SK-N-SH treated with all-trans-retinoic acid at 6 μM for 48 hours (cell line): ENCODE measurements around the gene MRPL11.

Experiments used
- ISL1 ChIP-seq: fragments of 250-450 bp; sonication (Bioruptor Pico); IDR thresholded peaks from 2 replicates; pipeline ENCODE4 v2.1.2; 2022; ENCODE audit warnings: mild to moderate bottlenecking, moderate library complexity
- ZC3H10 ChIP-seq: fragments of 250-450 bp; sonication (Bioruptor Pico); IDR thresholded peaks from 2 replicates; pipeline ENCODE4 v1.5.1; 2021; ENCODE audit warnings: mild to moderate bottlenecking, moderate library complexity
- ZFP3 ChIP-seq: fragments of 250-450 bp; sonication (Bioruptor Pico); IDR thresholded peaks from 2 replicates; pipeline ENCODE4 v1.5.0; 2020; ENCODE audit warnings: mild to moderate bottlenecking, moderate library complexity
- TF ChIP-seq, protein P1 (sequence below): fragments of 250-450 bp; sonication (Bioruptor Pico); IDR thresholded peaks from 2 replicates; pipeline ENCODE4 v1.8.0; 2020; ENCODE audit warnings: mild to moderate bottlenecking, moderate library complexity, borderline replicate concordance

DNA sequence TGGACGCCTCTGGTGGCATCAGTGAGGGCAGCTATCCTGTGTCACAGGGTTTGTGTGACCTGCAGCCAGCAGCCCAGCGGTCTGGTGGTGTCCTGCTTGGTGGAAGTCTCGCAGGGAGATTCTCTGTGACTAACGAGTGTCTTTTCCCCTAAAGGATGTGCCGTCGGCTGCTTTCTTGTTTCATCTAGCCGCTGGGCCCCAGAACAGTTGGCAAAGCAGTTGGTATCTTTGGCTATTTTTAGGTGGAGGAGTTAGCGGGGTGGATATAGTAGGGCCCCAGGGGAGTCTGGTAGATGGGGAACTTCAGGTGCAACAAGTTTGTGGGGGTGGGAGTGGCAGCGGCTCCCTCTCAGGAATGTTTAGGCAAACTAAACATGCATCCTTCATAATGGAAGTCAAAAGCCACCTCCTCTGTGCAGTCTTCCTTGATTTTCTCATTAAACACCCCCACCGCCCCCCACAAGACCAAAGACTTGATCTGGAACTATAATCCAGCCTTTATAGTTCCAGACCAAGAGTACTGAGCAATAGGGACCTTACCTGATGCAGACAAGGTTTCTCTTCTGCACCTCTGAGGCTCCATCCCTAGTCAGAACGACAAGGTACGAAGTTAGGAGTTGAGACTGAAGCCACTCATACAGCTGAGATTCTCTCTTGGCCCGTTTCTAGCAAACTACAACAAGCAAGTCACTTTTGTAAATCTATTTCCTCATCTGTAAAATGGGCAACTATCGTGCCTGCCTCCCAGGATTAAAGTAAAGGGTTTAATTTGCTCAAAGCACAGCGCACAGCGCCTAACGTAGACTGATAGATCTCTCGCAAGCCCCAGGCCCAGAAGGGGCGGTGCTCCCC lies 27.0 kb upstream of the MRPL11 start:
- TF ChIP-seq ZC3H10 (CRISPR knock-in tag) (no peak), ISL1 (CRISPR knock-in tag) (no peak), ZFP3 (no peak)
- TF ChIP-seq, protein P1, sequence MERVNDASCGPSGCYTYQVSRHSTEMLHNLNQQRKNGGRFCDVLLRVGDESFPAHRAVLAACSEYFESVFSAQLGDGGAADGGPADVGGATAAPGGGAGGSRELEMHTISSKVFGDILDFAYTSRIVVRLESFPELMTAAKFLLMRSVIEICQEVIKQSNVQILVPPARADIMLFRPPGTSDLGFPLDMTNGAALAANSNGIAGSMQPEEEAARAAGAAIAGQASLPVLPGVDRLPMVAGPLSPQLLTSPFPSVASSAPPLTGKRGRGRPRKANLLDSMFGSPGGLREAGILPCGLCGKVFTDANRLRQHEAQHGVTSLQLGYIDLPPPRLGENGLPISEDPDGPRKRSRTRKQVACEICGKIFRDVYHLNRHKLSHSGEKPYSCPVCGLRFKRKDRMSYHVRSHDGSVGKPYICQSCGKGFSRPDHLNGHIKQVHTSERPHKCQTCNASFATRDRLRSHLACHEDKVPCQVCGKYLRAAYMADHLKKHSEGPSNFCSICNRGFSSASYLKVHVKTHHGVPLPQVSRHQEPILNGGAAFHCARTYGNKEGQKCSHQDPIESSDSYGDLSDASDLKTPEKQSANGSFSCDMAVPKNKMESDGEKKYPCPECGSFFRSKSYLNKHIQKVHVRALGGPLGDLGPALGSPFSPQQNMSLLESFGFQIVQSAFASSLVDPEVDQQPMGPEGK (CRISPR knock-in tag): no peak
